GM08714 (cell line): ENCODE measurements around the gene RAB40A.

Experiments
- H3K4me3 ChIP-seq: fragments of 200-500 bp; sonication (Bioruptor generic); 2 replicates; pipeline ENCODE4 v1.5.1; 2014; ENCODE audit warnings: mild to moderate bottlenecking, low read length, inconsistent platforms
- ZNF274 ChIP-seq: IDR thresholded peaks from 2 replicates; pipeline ENCODE4 v1.6.1; 2012; ENCODE audit warnings: mild to moderate bottlenecking, low read depth, low read length

The RAB40A gene

GRCh38 chrX:103536732-103537131, 17.4 kb upstream of the RAB40A start:
- no peak for TF ChIP-seq ZNF274
- no peak overlapping the region for H3K4me3 ChIP-seq

- H3K4me3 ChIP-seq = no peak overlapping the region
- no peak for TF ChIP-seq ZNF274
These were observed 16.8 kb upstream of the RAB40A start for GRCh38 chrX:103536071-103536470.

- H3K4me3 ChIP-seq = no peak overlapping the region
- TF ChIP-seq ZNF274 = no peak
These were observed 15.9 kb upstream of the RAB40A start for GRCh38 chrX:103535206-103535605.

- no peak overlapping the region for H3K4me3 ChIP-seq
- TF ChIP-seq ZNF274 = no peak
These were observed 14.4 kb upstream of the RAB40A start for GRCh38 chrX:103533511-103534216.

- H3K4me3 ChIP-seq = no peak overlapping the region
- no peak for TF ChIP-seq ZNF274
These were observed 11.7 kb upstream of the RAB40A start for GRCh38 chrX:103531002-103531401.

- no peak for TF ChIP-seq ZNF274
- H3K4me3 ChIP-seq = no peak overlapping the region
These were observed 11.3 kb upstream of the RAB40A start for GRCh38 chrX:103530545-103530944.

- no peak overlapping the region for H3K4me3 ChIP-seq
- no peak for TF ChIP-seq ZNF274
These were observed 10.3 kb upstream of the RAB40A start for GRCh38 chrX:103529550-103529949.

- H3K4me3 ChIP-seq = no peak overlapping the region
- no peak for TF ChIP-seq ZNF274
These were observed 5.5 kb upstream of the RAB40A start for GRCh38 chrX:103524747-103525146.

- no peak for TF ChIP-seq ZNF274
- no peak overlapping the region for H3K4me3 ChIP-seq
These were observed 4.3 kb upstream of the RAB40A start for GRCh38 chrX:103523605-103524004.

- no peak for TF ChIP-seq ZNF274
- H3K4me3 ChIP-seq = no peak overlapping the region
These were observed 1.1 kb upstream of the RAB40A start for GRCh38 chrX:103520386-103520785.

GRCh38 chrX:103518571-103518970, 718 bp downstream of the RAB40A start:
- no peak overlapping the region for H3K4me3 ChIP-seq
- no peak for TF ChIP-seq ZNF274

GRCh38 chrX:103517246-103517645, 2.0 kb downstream of the RAB40A start:
- no peak overlapping the region for H3K4me3 ChIP-seq
- TF ChIP-seq ZNF274 = no peak

- no peak for TF ChIP-seq ZNF274
- H3K4me3 ChIP-seq = no peak overlapping the region
These were observed 5.7 kb downstream of the RAB40A start for GRCh38 chrX:103513476-103514108.

GRCh38 chrX:103513067-103513466, 6.2 kb downstream of the RAB40A start:
- no peak overlapping the region for H3K4me3 ChIP-seq
- no peak for TF ChIP-seq ZNF274

- no peak for TF ChIP-seq ZNF274
- no peak overlapping the region for H3K4me3 ChIP-seq
These were observed 9.3 kb downstream of the RAB40A start for GRCh38 chrX:103510031-103510430.

- no peak for TF ChIP-seq ZNF274
- no peak overlapping the region for H3K4me3 ChIP-seq
These were observed 15.5 kb downstream of the RAB40A start for GRCh38 chrX:103503853-103504207.
